Sigmoid colon (tissue), 4 donors: ENCODE data around the gene B3GALT6.

Source experiments
- CTCF ChIP-seq, 4 experiments: fragments of 450-650 bp in 3 of 4; fragments of 200-600 bp in 1 of 4; IDR thresholded peaks; one replicate each; pipeline ENCODE4 v1.5.1; 2016 to 2019; ENCODE audit warnings: antibody characterized with exemption in 4 of 4, mild to moderate bottlenecking in 3 of 4, moderate library complexity in 2 of 4
- EP300 ChIP-seq, 4 donors: sonication (generic); formaldehyde crosslinking; IDR thresholded peaks; one replicate each; pipeline ENCODE4 v1.6.1; 2017; ENCODE audit warnings: antibody characterized with exemption in 4 of 4
- POLR2A ChIP-seq, 2 donors: fragments of 450-650 bp; IDR thresholded peaks; one replicate each; pipeline ENCODE4 v1.6.1; 2016; ENCODE audit warnings: antibody characterized with exemption in 2 of 2, mild to moderate bottlenecking in 2 of 2, moderate library complexity in 2 of 2
- POLR2AphosphoS5 ChIP-seq, 4 donors: sonication (generic); formaldehyde crosslinking; IDR thresholded peaks; one replicate each; pipeline ENCODE4 v1.6.1; 2017; ENCODE audit warnings: antibody characterized with exemption in 4 of 4

- TF ChIP-seq CTCF (IDR thresholded peaks at IDR 0.05) (no peak), POLR2AphosphoS5 (IDR thresholded peaks at IDR 0.05) (no peak), EP300 (IDR thresholded peaks at IDR 0.05) (no peak), POLR2A (IDR thresholded peaks at IDR 0.05) (no peak)
Measured at GRCh38 chr1:1189111-1189510, 42.9 kb upstream of the B3GALT6 start.
